LNCaP clone FGC (cell line): ENCODE measurements around the gene OR4E2.
"Not testable (repeated sequence)": the region's sequence is repeated elsewhere in the genome, so short reads cannot be mapped to it uniquely, and the experiment has no call there.

ENCODE experiments used
- DNase-seq: peaks from one replicate; pipeline ENCODE4 v3.0.0-alpha.2; 2011; ENCODE audit warnings: low read depth
- H3K4me3 ChIP-seq: 2 replicates; pipeline ENCODE4 v1.5.1; 2011; ENCODE audit warnings: mild to moderate bottlenecking, low read depth, low read length, control low read depth
- CTCF ChIP-seq: IDR thresholded peaks from 2 replicates; pipeline ENCODE4 v1.5.1; 2012; ENCODE audit warnings: mild to moderate bottlenecking; ENCODE audit not compliant: control insufficient read depth, insufficient read depth; ENCODE audit errors: extremely low read depth

Gene OR4E2

GRCh38 chr14:21653331-21653885 lies at the start of gene OR4E2:
TSS of gene OR4E2 (plus strand) at chr14:21653835. CDS start at chr14:21665083, 11,248 bp downstream.
- no peak for DNase-seq
- no peak for TF ChIP-seq CTCF
- no peak within 1 kb of the TSS for H3K4me3 ChIP-seq

GRCh38 chr14:21612324-21612723 lies 41.3 kb upstream of the OR4E2 start:
- no peak for TF ChIP-seq CTCF
- H3K4me3 ChIP-seq, result no peak overlapping the region
- DNase-seq, result no peak

- H3K4me3 ChIP-seq, result no peak overlapping the region
- peak; percentile 62 for DNase-seq
- TF ChIP-seq CTCF, result no peak
These were observed 39.4 kb upstream of the OR4E2 start for GRCh38 chr14:21614240-21614639.

GRCh38 chr14:21617614-21618013 lies 36.0 kb upstream of the OR4E2 start:
- no peak for TF ChIP-seq CTCF
- no peak overlapping the region for H3K4me3 ChIP-seq
- DNase-seq, result no peak

- no peak for TF ChIP-seq CTCF
- H3K4me3 ChIP-seq, result no peak overlapping the region
These were observed 27.0 kb upstream of the OR4E2 start for GRCh38 chr14:21626491-21627230.

GRCh38 chr14:21630503-21630902 lies 23.1 kb upstream of the OR4E2 start:
- not testable (repeated sequence) for H3K4me3 ChIP-seq, DNase-seq

More at GRCh38 chr14:21626491-21627230, 27.0 kb upstream of the OR4E2 start:
- no peak for DNase-seq

- no peak for TF ChIP-seq CTCF
- peak; percentile 93 for DNase-seq
- no peak overlapping the region for H3K4me3 ChIP-seq
These were observed 22.6 kb upstream of the OR4E2 start for GRCh38 chr14:21631084-21631483.
